ENCODE data around the gene DAPK1.

GRCh38 chr9:87717456-87717855 is 219.8 kb downstream of the DAPK1 start:
- TF ChIP-seq CTCF (conservative IDR thresholded peaks at IDR 0.05 in 1 of 2, IDR thresholded peaks at IDR 0.05 in 1 of 2; ENCODE audit: extremely low read depth in 1 of 2, insufficient read depth in 1 of 2, low read depth in 1 of 2, low read length in 2 of 2), result no peak
- TF ChIP-seq EZH2 (IDR thresholded peaks at IDR 0.05; ENCODE audit: borderline replicate concordance, low read length), result no peak
